Fibroblast of lung (primary cell): Measurements from ENCODE around the gene DHX58. TPM values are rescaled to one million over a fixed set of nuclear protein-coding genes. Genes with fewer than 3 reads are reported as not detected.

ENCODE experiments used
- DNase-seq, 2 donors: peaks; one replicate each; pipeline versions ENCODE4 v3.0.0 to v3.0.0-alpha.2; 2010; ENCODE audit warnings: low read depth in 2 of 2
- H2AFZ ChIP-seq: 2 replicates; pipeline ENCODE4 v1.5.1; 2012; ENCODE audit warnings: low read length, control low read depth, inconsistent platforms
- H3K27ac ChIP-seq: 2 replicates; pipeline ENCODE4 v1.5.1; 2011; ENCODE audit warnings: low read length, control low read depth; ENCODE audit not compliant: insufficient read depth
- H3K27me3 ChIP-seq: 2 replicates; pipeline ENCODE4 v1.5.1; 2011; ENCODE audit warnings: mild to moderate bottlenecking, low read length; ENCODE audit not compliant: control insufficient read depth, insufficient read depth
- H3K36me3 ChIP-seq: 2 replicates; pipeline ENCODE4 v1.5.1; 2011; ENCODE audit warnings: low read length; ENCODE audit not compliant: control insufficient read depth, insufficient read depth
- H3K4me1 ChIP-seq: 2 replicates; pipeline ENCODE4 v1.5.1; 2011; ENCODE audit warnings: low read length; ENCODE audit not compliant: control insufficient read depth, insufficient read depth; ENCODE audit errors: extremely low read depth
- H3K4me2 ChIP-seq: 2 replicates; pipeline ENCODE4 v1.5.1; 2011; ENCODE audit warnings: low read length, control low read depth; ENCODE audit not compliant: insufficient read depth; ENCODE audit errors: extremely low read depth
- H3K4me3 ChIP-seq, 4 experiments: fragments of 200-600 bp in 1 of 4; sonication (generic) in 1 of 4; replicated peaks in 1 of 4; 2 replicates each; pipeline ENCODE4 v1.5.1; 2011 to 2016; ENCODE audit warnings: low read length in 4 of 4, low read depth in 3 of 4, mild to moderate bottlenecking in 3 of 4, control low read depth in 2 of 4, inconsistent platforms in 1 of 4, mixed read lengths in 1 of 4; ENCODE audit not compliant: insufficient read depth in 1 of 4; ENCODE audit errors: control extremely low read depth in 1 of 4
- H3K79me2 ChIP-seq: 2 replicates; pipeline ENCODE4 v1.5.1; 2012; ENCODE audit warnings: mild to moderate bottlenecking, low read length, inconsistent platforms; ENCODE audit not compliant: control insufficient read depth, insufficient read depth
- H3K9ac ChIP-seq: 2 replicates; pipeline ENCODE4 v1.5.1; 2011; ENCODE audit warnings: mild to moderate bottlenecking, low read length, control low read depth; ENCODE audit not compliant: insufficient read depth
- H3K9me3 ChIP-seq: 2 replicates; pipeline ENCODE4 v1.5.1; 2012; ENCODE audit warnings: low read depth, low read length; ENCODE audit not compliant: control insufficient read depth, insufficient read depth
- H4K20me1 ChIP-seq: 2 replicates; pipeline ENCODE4 v1.5.1; 2011; ENCODE audit warnings: low read length; ENCODE audit not compliant: control insufficient read depth, insufficient read depth; ENCODE audit errors: extremely low read depth
- EZH2 ChIP-seq: IDR thresholded peaks from 2 replicates; pipeline ENCODE4 v1.5.1; 2012; ENCODE audit warnings: low read length, control low read depth, mild to moderate bottlenecking; ENCODE audit errors: missing control alignments
- polyA plus RNA-seq, 2 donors: library from polyadenylated mRNA; depleted of rRNA in 1 of 2; stranded (reverse) in 1 of 2; unstranded in 1 of 2; fragments of >200 nt; gene quantifications; 2 replicates each; pipeline ENCODE4 v1.2.1, GENCODE V29; 2011 to 2012; ENCODE audit warnings: missing spikeins in 1 of 2
- total RNA-seq: library from RNA; depleted of rRNA; stranded (reverse); fragments of >200 nt; gene quantifications from 2 replicates; pipeline ENCODE4 v1.2.1, GENCODE V29; 2014
- TF ChIP-seq, protein P1 (sequence below), 2 donors: IDR thresholded peaks in 1 of 2; conservative IDR thresholded peaks in 1 of 2; 1 replicate in 1 of 2; 2 replicates in 1 of 2; pipeline ENCODE4 v1.5.1; 2011 to 2012; ENCODE audit warnings: low read length in 2 of 2, control low read depth in 1 of 2, inconsistent platforms in 1 of 2, low read depth in 1 of 2, mild to moderate bottlenecking in 1 of 2

Gene DHX58
- total and polyA plus RNA-seq, 2 donors (not counting 1 experiment from before 2014, with no cell fraction given), result 8.0 to 18.3 TPM

- no peak overlapping the region for H3K27ac ChIP-seq
- H3K79me2 ChIP-seq, result no peaks in the 10 kb centered on the region
- peaks cover 9% of the 10 kb centered on the region for H3K27me3 ChIP-seq
- H3K4me1 ChIP-seq, result no peaks in the 10 kb centered on the region
- H3K4me3 ChIP-seq, result no peak overlapping the region
- H3K4me2 ChIP-seq, result no peak overlapping the region
- H3K9ac ChIP-seq, result no peak overlapping the region
- no peak overlapping the region for H2AFZ ChIP-seq
- TF ChIP-seq EZH2, result no peak
- TF ChIP-seq, protein P1, sequence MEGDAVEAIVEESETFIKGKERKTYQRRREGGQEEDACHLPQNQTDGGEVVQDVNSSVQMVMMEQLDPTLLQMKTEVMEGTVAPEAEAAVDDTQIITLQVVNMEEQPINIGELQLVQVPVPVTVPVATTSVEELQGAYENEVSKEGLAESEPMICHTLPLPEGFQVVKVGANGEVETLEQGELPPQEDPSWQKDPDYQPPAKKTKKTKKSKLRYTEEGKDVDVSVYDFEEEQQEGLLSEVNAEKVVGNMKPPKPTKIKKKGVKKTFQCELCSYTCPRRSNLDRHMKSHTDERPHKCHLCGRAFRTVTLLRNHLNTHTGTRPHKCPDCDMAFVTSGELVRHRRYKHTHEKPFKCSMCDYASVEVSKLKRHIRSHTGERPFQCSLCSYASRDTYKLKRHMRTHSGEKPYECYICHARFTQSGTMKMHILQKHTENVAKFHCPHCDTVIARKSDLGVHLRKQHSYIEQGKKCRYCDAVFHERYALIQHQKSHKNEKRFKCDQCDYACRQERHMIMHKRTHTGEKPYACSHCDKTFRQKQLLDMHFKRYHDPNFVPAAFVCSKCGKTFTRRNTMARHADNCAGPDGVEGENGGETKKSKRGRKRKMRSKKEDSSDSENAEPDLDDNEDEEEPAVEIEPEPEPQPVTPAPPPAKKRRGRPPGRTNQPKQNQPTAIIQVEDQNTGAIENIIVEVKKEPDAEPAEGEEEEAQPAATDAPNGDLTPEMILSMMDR (conservative IDR thresholded peaks at IDR 0.05 in 1 of 2, IDR thresholded peaks at IDR 0.05 in 1 of 2; ENCODE audit: low read depth in 1 of 2, low read length in 2 of 2), result no peak
- H3K9me3 ChIP-seq, result no peaks in the 10 kb centered on the region
- no peaks in the 10 kb centered on the region for H3K36me3 ChIP-seq
- no peak for DNase-seq
- H4K20me1 ChIP-seq, result no peaks in the 10 kb centered on the region
Observed at GRCh38 chr17:42087736-42088705, 24.5 kb downstream of the DHX58 start.

DNA sequence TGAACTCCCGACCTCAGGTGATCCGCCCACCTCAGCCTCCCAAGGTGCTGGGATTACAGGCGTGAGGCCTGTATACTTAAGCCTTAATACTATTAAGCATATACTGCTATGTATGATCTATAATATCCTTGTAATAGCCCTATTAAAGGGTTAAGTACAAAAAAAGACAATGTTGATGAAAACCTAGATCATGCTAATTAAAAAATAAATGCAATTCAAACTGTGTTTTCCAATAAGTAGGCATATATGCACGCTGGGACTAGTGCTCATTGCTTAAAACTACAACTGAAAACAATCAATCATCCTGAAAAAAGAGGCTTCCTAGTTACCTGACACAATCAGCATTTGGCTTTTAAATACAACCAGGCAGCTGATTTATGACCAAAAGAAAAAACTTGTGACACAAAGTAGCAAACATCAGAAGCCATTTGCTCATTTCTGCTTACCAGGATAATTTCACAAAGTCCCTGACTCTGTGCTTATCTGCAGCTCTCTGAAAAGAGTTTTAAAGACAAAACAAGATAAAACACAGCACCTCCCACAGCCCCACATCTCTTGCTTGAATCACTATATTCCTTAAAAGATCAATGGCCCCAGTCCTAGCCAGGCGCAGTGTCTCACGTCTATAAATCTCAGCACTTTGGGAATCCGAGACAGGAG is 25.3 kb downstream of the DHX58 start:
- no peak for TF ChIP-seq EZH2
- TF ChIP-seq, protein P1 (conservative IDR thresholded peaks at IDR 0.05 in 1 of 2, IDR thresholded peaks at IDR 0.05 in 1 of 2; ENCODE audit: low read depth in 1 of 2, low read length in 2 of 2), result no peak
- Histone ChIP-seq H3K27ac (no peak overlapping the region), H3K79me2 (no peaks in the 10 kb centered on the region), H3K9ac (no peak overlapping the region), H4K20me1 (no peaks in the 10 kb centered on the region), H3K9me3 (no peaks in the 10 kb centered on the region), H3K4me3 (no peak overlapping the region), H3K27me3 (peaks cover 9% of the 10 kb centered on the region), H3K4me1 (no peaks in the 10 kb centered on the region), H2AFZ (no peak overlapping the region), H3K4me2 (no peak overlapping the region), H3K36me3 (no peaks in the 10 kb centered on the region)
- DNase-seq, result no peak

DNA sequence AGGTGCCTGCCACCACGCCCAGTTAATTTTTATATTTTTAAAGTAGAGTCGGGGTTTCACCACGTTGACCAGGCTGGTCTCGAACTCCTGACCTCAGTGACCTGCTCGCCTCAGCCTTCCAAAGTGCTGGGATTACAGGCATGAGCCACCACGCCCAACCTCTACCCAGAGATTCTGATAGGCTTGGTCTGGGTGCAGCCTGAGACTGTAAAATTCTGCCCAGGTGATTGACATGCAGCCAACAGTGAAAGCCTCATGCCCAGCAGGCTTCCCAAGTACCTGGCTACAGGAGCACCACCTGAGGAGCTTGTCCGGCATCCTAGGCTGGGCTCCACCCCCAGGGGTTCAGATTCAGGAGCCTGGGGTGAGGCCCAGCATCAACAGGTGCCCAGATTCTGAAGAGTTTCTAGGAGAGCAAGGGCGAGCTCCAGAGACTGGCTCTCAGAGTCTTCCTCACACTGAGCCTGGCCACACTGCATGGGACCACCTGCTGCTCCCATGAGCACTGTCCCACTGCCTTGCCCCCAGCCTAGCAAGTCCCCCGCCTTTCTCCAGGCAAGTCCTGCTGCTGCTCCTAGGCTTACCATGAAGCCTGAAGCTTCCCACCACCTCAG is 30.9 kb downstream of the DHX58 start:
- TF ChIP-seq, protein P1 (conservative IDR thresholded peaks at IDR 0.05 in 1 of 2, IDR thresholded peaks at IDR 0.05 in 1 of 2; ENCODE audit: low read depth in 1 of 2, low read length in 2 of 2), result no peak
- no peak for TF ChIP-seq EZH2
- H3K9ac ChIP-seq, result no peak overlapping the region
- no peaks in the 10 kb centered on the region for H3K36me3 ChIP-seq
- no peak overlapping the region for H2AFZ ChIP-seq
- H3K4me1 ChIP-seq, result no peaks in the 10 kb centered on the region
- H3K79me2 ChIP-seq, result no peaks in the 10 kb centered on the region
- H3K27ac ChIP-seq, result no peak overlapping the region
- no peak overlapping the region for H3K4me3 ChIP-seq
- peaks cover 13% of the 10 kb centered on the region for H3K27me3 ChIP-seq
- H3K4me2 ChIP-seq, result no peak overlapping the region
- H4K20me1 ChIP-seq, result no peaks in the 10 kb centered on the region
- no peaks in the 10 kb centered on the region for H3K9me3 ChIP-seq
- no peak for DNase-seq
